H9 (cell line): ENCODE results near the gene TMC1. TPM values are rescaled to one million over a fixed set of nuclear protein-coding genes. Genes with fewer than 3 reads are reported as not detected.

Source experiments
- DNase-seq: peaks from one replicate; pipeline ENCODE4 v3.0.0-alpha.2; 2017
- H2AFZ ChIP-seq: one replicate; pipeline ENCODE4 v1.6.1; 2013; ENCODE audit warnings: mild to moderate bottlenecking, low read length, control low read depth, moderate library complexity
- H2AK5ac ChIP-seq: 2 replicates; pipeline ENCODE4 v1.6.1; 2013; ENCODE audit warnings: low read length, control low read depth, mixed read lengths; ENCODE audit not compliant: insufficient read length
- H2BK120ac ChIP-seq: one replicate; pipeline ENCODE4 v1.6.1; 2013; ENCODE audit warnings: low read depth, mild to moderate bottlenecking, low read length, control low read depth, inconsistent platforms; ENCODE audit not compliant: poor library complexity, severe bottlenecking
- H2BK12ac ChIP-seq: 2 replicates; pipeline ENCODE4 v1.6.1; 2013; ENCODE audit warnings: low read length, control low read depth, mixed read lengths, low read depth; ENCODE audit not compliant: insufficient read length
- H2BK15ac ChIP-seq: 2 replicates; pipeline ENCODE4 v1.6.1; 2013; ENCODE audit warnings: low read depth, low read length, control low read depth
- H2BK20ac ChIP-seq: one replicate; pipeline ENCODE4 v1.6.1; 2013; ENCODE audit warnings: low read depth, mild to moderate bottlenecking, low read length, control low read depth, inconsistent platforms; ENCODE audit not compliant: poor library complexity, severe bottlenecking
- H2BK5ac ChIP-seq: 2 replicates; pipeline ENCODE4 v1.6.1; 2013; ENCODE audit warnings: low read length, control low read depth, mixed read lengths; ENCODE audit not compliant: insufficient read length
- H3K14ac ChIP-seq: 2 replicates; pipeline ENCODE4 v1.6.1; 2013; ENCODE audit warnings: low read length, control low read depth; ENCODE audit not compliant: insufficient read depth
- H3K18ac ChIP-seq: 2 replicates; pipeline ENCODE4 v1.6.1; 2013; ENCODE audit warnings: low read depth, mild to moderate bottlenecking, mixed read lengths, low read length, control low read depth; ENCODE audit not compliant: insufficient read length
- H3K23ac ChIP-seq: 2 replicates; pipeline ENCODE4 v1.6.1; 2013; ENCODE audit warnings: low read length, control low read depth, mixed read lengths, low read depth; ENCODE audit not compliant: insufficient read length
- H3K23me2 ChIP-seq: 2 replicates; pipeline ENCODE4 v1.6.1; 2013; ENCODE audit warnings: low read depth, mild to moderate bottlenecking, mixed read lengths, low read length, control low read depth; ENCODE audit not compliant: insufficient read length, poor library complexity, severe bottlenecking
- H3K27ac ChIP-seq: 2 replicates; pipeline ENCODE4 v1.5.1; 2013; ENCODE audit warnings: low read length, control low read depth, mixed read lengths, low read depth; ENCODE audit not compliant: insufficient read length
- H3K27me3 ChIP-seq: 2 replicates; pipeline ENCODE4 v1.6.1; 2013; ENCODE audit warnings: low read length, control low read depth, inconsistent platforms; ENCODE audit not compliant: insufficient read depth
- H3K4ac ChIP-seq: 2 replicates; pipeline ENCODE4 v1.6.1; 2013; ENCODE audit warnings: low read depth, mild to moderate bottlenecking, control low read depth, inconsistent platforms, low read length, moderate library complexity
- H3K4me1 ChIP-seq: 2 replicates; pipeline ENCODE4 v1.6.1; 2013; ENCODE audit warnings: low read length, control low read depth, inconsistent platforms; ENCODE audit not compliant: insufficient read depth
- H3K4me2 ChIP-seq: 2 replicates; pipeline ENCODE4 v1.6.1; 2013; ENCODE audit warnings: low read length, control low read depth, mixed read lengths; ENCODE audit not compliant: insufficient read length, insufficient read depth
- H3K56ac ChIP-seq: 2 replicates; pipeline ENCODE4 v1.6.1; 2013; ENCODE audit warnings: low read depth, mild to moderate bottlenecking, mixed read lengths, low read length, control low read depth; ENCODE audit not compliant: insufficient read length
- H3K79me1 ChIP-seq: 2 replicates; pipeline ENCODE4 v1.6.1; 2013; ENCODE audit warnings: low read depth, mild to moderate bottlenecking, moderate library complexity, low read length, control low read depth, inconsistent platforms; ENCODE audit not compliant: insufficient read depth, poor library complexity, severe bottlenecking
- H3K79me2 ChIP-seq: 2 replicates; pipeline ENCODE4 v1.6.1; 2013; ENCODE audit warnings: low read length, control low read depth, inconsistent platforms; ENCODE audit not compliant: insufficient read depth
- H3K9ac ChIP-seq: 2 replicates; pipeline ENCODE4 v1.6.1; 2013; ENCODE audit warnings: low read length, control low read depth, mixed read lengths; ENCODE audit not compliant: insufficient read length; ENCODE audit errors: extremely low read depth
- H3K9me3 ChIP-seq: one replicate; pipeline ENCODE4 v1.6.1; 2013; ENCODE audit warnings: low read depth, low read length, inconsistent platforms; ENCODE audit not compliant: control insufficient read depth
- H3T11ph ChIP-seq: one replicate; pipeline ENCODE4 v1.6.1; 2013; ENCODE audit warnings: mild to moderate bottlenecking, low read length, control low read depth, inconsistent platforms
- H4K20me1 ChIP-seq: one replicate; pipeline ENCODE4 v1.6.1; 2013; ENCODE audit not compliant: control insufficient read depth, insufficient read length, insufficient read depth
- H4K5ac ChIP-seq: 2 replicates; pipeline ENCODE4 v1.6.1; 2013; ENCODE audit warnings: low read depth, mild to moderate bottlenecking, mixed read lengths, low read length, control low read depth; ENCODE audit not compliant: insufficient read length
- H4K8ac ChIP-seq: replicated peaks from 2 replicates; pipeline ENCODE4 v1.6.1; 2013; ENCODE audit warnings: low read length, control low read depth, mixed read lengths, low read depth; ENCODE audit not compliant: insufficient read length
- H4K91ac ChIP-seq: 2 replicates; pipeline ENCODE4 v1.6.1; 2013; ENCODE audit warnings: low read depth, mild to moderate bottlenecking, moderate library complexity, mixed read lengths, low read length, control low read depth; ENCODE audit not compliant: insufficient read length
- H3K27ac Mint-ChIP-seq, 3 experiments: 2 replicates in 2 of 3; 3 replicates in 1 of 3; pipeline ENCODE4 v1.8.0; 2020 to 2021; ENCODE audit warnings: mixed read lengths in 3 of 3, mild to moderate bottlenecking in 1 of 3, moderate library complexity in 1 of 3
- H3K27me3 Mint-ChIP-seq: 2 replicates; pipeline ENCODE4 v1.8.0; 2021; ENCODE audit warnings: low read depth, mild to moderate bottlenecking, moderate library complexity, mixed read lengths
- H3K36me3 Mint-ChIP-seq, 3 experiments: 2 replicates in 2 of 3; 3 replicates in 1 of 3; pipeline ENCODE4 v1.8.0; 2020 to 2021; ENCODE audit warnings: low read depth in 3 of 3, mixed read lengths in 3 of 3; ENCODE audit not compliant: insufficient read depth in 1 of 3
- H3K4me1 Mint-ChIP-seq, 2 experiments: 2 replicates each; pipeline ENCODE4 v1.8.0; 2020; ENCODE audit warnings: mixed read lengths in 2 of 2
- H3K4me3 Mint-ChIP-seq, 2 experiments: 2 replicates in 1 of 2; 3 replicates in 1 of 2; pipeline ENCODE4 v1.8.0; 2020 to 2021; ENCODE audit warnings: mild to moderate bottlenecking in 2 of 2, mixed read lengths in 2 of 2, moderate library complexity in 1 of 2
- H3K9me3 Mint-ChIP-seq, 2 experiments: 2 replicates in 1 of 2; 3 replicates in 1 of 2; pipeline ENCODE4 v1.8.0; 2020; ENCODE audit warnings: mild to moderate bottlenecking in 2 of 2, mixed read lengths in 2 of 2, moderate library complexity in 1 of 2
- WGBS: extraction: QIAGEN DNeasy Blood & Tissue Kit; methylation state at CpG from one replicate; pipeline ENCODE4 v1.1.7; 2013; ENCODE audit warnings: missing lambda C conversion rate, low lambda C conversion rate, mixed read lengths; ENCODE audit not compliant: insufficient read length; ENCODE audit errors: extremely low coverage; 5-methylcytosine and 5-hydroxymethylcytosine counted together
- total RNA-seq: library from RNA; stranded (reverse); gene quantifications from 2 replicates; pipeline ENCODE4 v1.2.1, GENCODE V29; 2021
- TF ChIP-seq, protein P1 (sequence below): fragments of 200-600 bp; sonication (generic); conservative IDR thresholded peaks from 3 replicates; pipeline ENCODE4 v1.8.0; 2021; ENCODE audit warnings: antibody characterized with exemption, mild to moderate bottlenecking

The TMC1 gene
- total RNA-seq, 1 experiment from 2014 or later = 2.4 TPM

DNA sequence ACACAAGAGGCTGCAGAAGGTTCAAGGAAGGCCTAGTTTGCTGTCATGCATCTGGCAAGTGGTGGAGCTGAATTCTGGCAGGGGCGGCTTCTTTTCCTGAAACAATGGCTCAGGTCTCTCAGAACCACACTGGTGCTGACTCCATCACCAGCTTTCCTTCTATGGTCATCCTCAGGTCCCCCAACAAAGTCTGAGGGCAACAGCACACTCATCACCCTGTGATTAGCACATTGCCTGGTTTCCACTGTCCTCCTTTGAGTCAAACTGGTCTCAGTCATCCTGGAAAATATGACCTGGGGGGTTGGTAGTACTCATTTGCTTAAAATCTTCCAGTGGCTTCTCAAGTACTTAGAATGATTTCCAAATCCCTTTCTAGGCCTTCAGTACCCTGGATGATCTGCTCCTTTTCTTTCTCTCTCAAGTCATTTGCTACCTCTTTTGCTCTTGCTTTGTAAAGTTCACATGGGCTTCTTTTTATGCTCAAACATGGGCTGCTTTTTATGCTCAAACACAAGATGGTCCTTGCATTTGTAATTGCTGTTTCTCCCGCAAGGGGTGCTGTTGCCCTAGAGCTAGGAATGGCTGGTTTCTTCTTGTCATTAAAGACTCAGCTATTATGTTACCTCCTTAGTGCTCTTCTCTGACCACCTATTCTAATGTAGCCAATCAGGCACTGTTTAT, 286.5 kb downstream of the TMC1 start:
- Mint-ChIP-seq H3K27ac (no peak overlapping the region), H3K36me3 (peaks cover 6 to 17% (median 7%) of the 10 kb centered on the region in 3 experiments; a peak in 6 of 7 replicates), H3K4me1 (no peaks in the 10 kb centered on the region), H3K4me3 (no peak overlapping the region), H3K27me3 (no peaks in the 10 kb centered on the region), H3K9me3 (peaks cover 14 to 17% of the 10 kb centered on the region in 2 experiments; a peak in 4 of 5 replicates)
- no peak overlapping the region for H2BK120ac ChIP-seq
- no peak overlapping the region for H3K56ac ChIP-seq
- no peak overlapping the region for H4K8ac ChIP-seq
- H3K79me1 ChIP-seq = no peaks in the 10 kb centered on the region
- H3K9ac ChIP-seq = no peak overlapping the region
- H3K27me3 ChIP-seq = no peaks in the 10 kb centered on the region
- H3K14ac ChIP-seq = no peak overlapping the region
- no peak overlapping the region for H4K5ac ChIP-seq
- H3T11ph ChIP-seq = no peak overlapping the region
- no peaks in the 10 kb centered on the region for H3K23me2 ChIP-seq
- H3K18ac ChIP-seq = no peak overlapping the region
- H2BK5ac ChIP-seq = no peak overlapping the region
- no peaks in the 10 kb centered on the region for H4K20me1 ChIP-seq
- no peak overlapping the region for H3K23ac ChIP-seq
- H2BK20ac ChIP-seq = no peak overlapping the region
- H2AFZ ChIP-seq = no peak overlapping the region
- no peak overlapping the region for H2BK15ac ChIP-seq
- TF ChIP-seq, protein P1, sequence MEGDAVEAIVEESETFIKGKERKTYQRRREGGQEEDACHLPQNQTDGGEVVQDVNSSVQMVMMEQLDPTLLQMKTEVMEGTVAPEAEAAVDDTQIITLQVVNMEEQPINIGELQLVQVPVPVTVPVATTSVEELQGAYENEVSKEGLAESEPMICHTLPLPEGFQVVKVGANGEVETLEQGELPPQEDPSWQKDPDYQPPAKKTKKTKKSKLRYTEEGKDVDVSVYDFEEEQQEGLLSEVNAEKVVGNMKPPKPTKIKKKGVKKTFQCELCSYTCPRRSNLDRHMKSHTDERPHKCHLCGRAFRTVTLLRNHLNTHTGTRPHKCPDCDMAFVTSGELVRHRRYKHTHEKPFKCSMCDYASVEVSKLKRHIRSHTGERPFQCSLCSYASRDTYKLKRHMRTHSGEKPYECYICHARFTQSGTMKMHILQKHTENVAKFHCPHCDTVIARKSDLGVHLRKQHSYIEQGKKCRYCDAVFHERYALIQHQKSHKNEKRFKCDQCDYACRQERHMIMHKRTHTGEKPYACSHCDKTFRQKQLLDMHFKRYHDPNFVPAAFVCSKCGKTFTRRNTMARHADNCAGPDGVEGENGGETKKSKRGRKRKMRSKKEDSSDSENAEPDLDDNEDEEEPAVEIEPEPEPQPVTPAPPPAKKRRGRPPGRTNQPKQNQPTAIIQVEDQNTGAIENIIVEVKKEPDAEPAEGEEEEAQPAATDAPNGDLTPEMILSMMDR = peak; percentile 67
- no peak overlapping the region for H4K91ac ChIP-seq
- H2AK5ac ChIP-seq = no peak overlapping the region
- H3K9me3 ChIP-seq = no peaks in the 10 kb centered on the region
- no peaks in the 10 kb centered on the region for H3K4me1 ChIP-seq
- no peak overlapping the region for H2BK12ac ChIP-seq
- WGBS = no CpG with 5 or more reads among the region's 2 CpGs
- no peak overlapping the region for H3K27ac ChIP-seq
- no peaks in the 10 kb centered on the region for H3K79me2 ChIP-seq
- DNase-seq = peak; percentile 33
- no peak overlapping the region for H3K4ac ChIP-seq
- H3K4me2 ChIP-seq = no peak overlapping the region
